ENCODE data around the gene SLC22A2.
"Not testable (repeated sequence)": the region's sequence is repeated elsewhere in the genome, so short reads cannot be mapped to it uniquely, and the experiment has no call there.

SLC22A2 gene

GRCh38 chr6:160252073-160252813, 6.4 kb downstream of the SLC22A2 start:
- in situ Hi-C loops (cut with MboI; ENCODE audit: low sequenced_read_pairs): no loop called here

GRCh38 chr6:160249671-160250070, 8.9 kb downstream of the SLC22A2 start:
- in situ Hi-C loops (cut with MboI; ENCODE audit: low sequenced_read_pairs): no loop called here

- in situ Hi-C loops (cut with MboI; ENCODE audit: low sequenced_read_pairs): no loop called here
These were observed 10.1 kb downstream of the SLC22A2 start for GRCh38 chr6:160248538-160248937.

- in situ Hi-C loops (cut with MboI; ENCODE audit: low sequenced_read_pairs): no loop called here
These were observed 11.2 kb downstream of the SLC22A2 start for GRCh38 chr6:160247457-160247883.

- in situ Hi-C loops (cut with MboI; ENCODE audit: low sequenced_read_pairs): no loop called here
These were observed 17.9 kb downstream of the SLC22A2 start for GRCh38 chr6:160240691-160241084.

- in situ Hi-C loops (cut with MboI; ENCODE audit: low sequenced_read_pairs): no loop called here
These were observed 18.5 kb downstream of the SLC22A2 start for GRCh38 chr6:160239929-160240690.

GRCh38 chr6:160238761-160239751, 19.6 kb downstream of the SLC22A2 start:
- in situ Hi-C loops (cut with MboI; ENCODE audit: low sequenced_read_pairs): no loop called here

- in situ Hi-C loops (cut with MboI; ENCODE audit: low sequenced_read_pairs): no loop called here
These were observed 20.3 kb downstream of the SLC22A2 start for GRCh38 chr6:160238278-160238711.

- in situ Hi-C loops (cut with MboI; ENCODE audit: low sequenced_read_pairs): not testable (repeated sequence)
These were observed 20.9 kb downstream of the SLC22A2 start for GRCh38 chr6:160237597-160238275.

- in situ Hi-C loops (cut with MboI; ENCODE audit: low sequenced_read_pairs): not testable (repeated sequence)
These were observed 22.3 kb downstream of the SLC22A2 start for GRCh38 chr6:160236235-160236872.

- in situ Hi-C loops (cut with MboI; ENCODE audit: low sequenced_read_pairs): not testable (repeated sequence)
These were observed 24.5 kb downstream of the SLC22A2 start for GRCh38 chr6:160233950-160234640.

- in situ Hi-C loops (cut with MboI; ENCODE audit: low sequenced_read_pairs): no loop called here
These were observed 30.9 kb downstream of the SLC22A2 start for GRCh38 chr6:160227769-160228161.

- in situ Hi-C loops (cut with MboI; ENCODE audit: low sequenced_read_pairs): no loop called here
These were observed 31.4 kb downstream of the SLC22A2 start for GRCh38 chr6:160227038-160227768.

- in situ Hi-C loops (cut with MboI; ENCODE audit: low sequenced_read_pairs): no loop called here
These were observed 32.5 kb downstream of the SLC22A2 start for GRCh38 chr6:160226118-160226591.

GRCh38 chr6:160224639-160225237, 33.9 kb downstream of the SLC22A2 start:
- in situ Hi-C loops (cut with MboI; ENCODE audit: low sequenced_read_pairs): no loop called here

- in situ Hi-C loops (cut with MboI; ENCODE audit: low sequenced_read_pairs): no loop called here
These were observed 36.1 kb downstream of the SLC22A2 start for GRCh38 chr6:160222491-160222890.

GRCh38 chr6:160221918-160222317, 36.7 kb downstream of the SLC22A2 start:
- in situ Hi-C loops (cut with MboI; ENCODE audit: low sequenced_read_pairs): no loop called here

- in situ Hi-C loops (cut with MboI; ENCODE audit: low sequenced_read_pairs): no loop called here
These were observed 37.2 kb downstream of the SLC22A2 start for GRCh38 chr6:160221423-160221822.
